Liver (tissue), 9 donors: ENCODE data around the gene MYH13. TPM values are rescaled to one million over a fixed set of nuclear protein-coding genes. Genes with fewer than 3 reads are reported as not detected.

ENCODE experiments used
- DNase-seq: peaks from one replicate; pipeline ENCODE4 v3.0.0-alpha.2; 2017; ENCODE audit warnings: low spot score
- H3K27ac ChIP-seq, 2 donors: one replicate each; pipeline ENCODE4 v1.7.0; 2013; ENCODE audit warnings: inconsistent platforms in 2 of 2, low read length in 2 of 2, control low read depth in 1 of 2, low read depth in 1 of 2, mild to moderate bottlenecking in 1 of 2
- H3K27me3 ChIP-seq, 4 donors: one replicate each; pipeline versions ENCODE4 v1.6.1 to v1.7.0; 2013; ENCODE audit warnings: low read length in 3 of 4, inconsistent platforms in 1 of 4, mild to moderate bottlenecking in 1 of 4, moderate library complexity in 1 of 4; ENCODE audit not compliant: control insufficient read depth in 4 of 4, insufficient read depth in 4 of 4
- H3K36me3 ChIP-seq, 4 donors: one replicate each; pipeline versions ENCODE4 v1.6.1 to v1.7.0; 2013; ENCODE audit warnings: low read length in 3 of 4, mild to moderate bottlenecking in 3 of 4, low read depth in 1 of 4, moderate library complexity in 1 of 4; ENCODE audit not compliant: control insufficient read depth in 4 of 4, insufficient read depth in 3 of 4
- H3K4me1 ChIP-seq, 4 donors: one replicate each; pipeline versions ENCODE4 v1.6.1 to v1.7.0; 2013; ENCODE audit warnings: low read length in 3 of 4, mild to moderate bottlenecking in 3 of 4, moderate library complexity in 1 of 4; ENCODE audit not compliant: control insufficient read depth in 4 of 4, insufficient read depth in 4 of 4
- H3K4me3 ChIP-seq, 3 donors: one replicate each; pipeline versions ENCODE4 v1.6.1 to v1.7.0; 2013; ENCODE audit warnings: low read length in 3 of 3, control low read depth in 1 of 3, low read depth in 1 of 3, mild to moderate bottlenecking in 1 of 3
- H3K9ac ChIP-seq, 2 donors: one replicate each; pipeline ENCODE4 v1.7.0; 2013; ENCODE audit warnings: low read length in 2 of 2, mild to moderate bottlenecking in 2 of 2, moderate library complexity in 2 of 2, control low read depth in 1 of 2, low read depth in 1 of 2
- H3K9me3 ChIP-seq, 4 donors: one replicate each; pipeline versions ENCODE4 v1.6.1 to v1.7.0; 2013; ENCODE audit warnings: low read length in 3 of 4; ENCODE audit not compliant: control insufficient read depth in 4 of 4
- ATF3 ChIP-seq: IDR thresholded peaks from 2 replicates; pipeline ENCODE4 v1.6.1; 2016; ENCODE audit warnings: antibody characterized with exemption
- CTCF ChIP-seq: fragments of 150-350 bp; IDR thresholded peaks from 2 replicates; pipeline ENCODE4 v1.5.1; 2017; ENCODE audit warnings: improper control_type of control experiment, low read depth, low read length; ENCODE audit not compliant: missing input control
- EGR1 ChIP-seq, 2 donors: IDR thresholded peaks; 2 replicates each; pipeline ENCODE4 v1.6.1; 2016 to 2018; ENCODE audit warnings: antibody characterized with exemption in 2 of 2, low read depth in 2 of 2
- FOXA1 ChIP-seq: IDR thresholded peaks from 2 replicates; pipeline ENCODE4 v1.6.1; 2016; ENCODE audit warnings: antibody characterized with exemption
- FOXA2 ChIP-seq: IDR thresholded peaks from 2 replicates; pipeline ENCODE4 v1.6.1; 2016; ENCODE audit warnings: antibody characterized with exemption
- GABPA ChIP-seq, 2 donors: IDR thresholded peaks in 1 of 2; conservative IDR thresholded peaks in 1 of 2; 2 replicates each; pipeline ENCODE4 v1.6.1; 2016; ENCODE audit warnings: antibody characterized with exemption in 2 of 2, mild to moderate bottlenecking in 1 of 2, moderate library complexity in 1 of 2
- HNF4A ChIP-seq, 2 donors: conservative IDR thresholded peaks; 2 replicates each; pipeline ENCODE4 v1.6.1; 2016; ENCODE audit warnings: antibody characterized with exemption in 2 of 2, mild to moderate bottlenecking in 2 of 2
- HNF4G ChIP-seq: IDR thresholded peaks from 2 replicates; pipeline ENCODE4 v1.6.1; 2016; ENCODE audit warnings: antibody characterized with exemption
- JUND ChIP-seq, 2 donors: IDR thresholded peaks; 2 replicates each; pipeline ENCODE4 v1.6.1; 2016; ENCODE audit warnings: antibody characterized with exemption in 2 of 2
- MAX ChIP-seq: IDR thresholded peaks from 2 replicates; pipeline ENCODE4 v1.6.1; 2016; ENCODE audit warnings: antibody characterized with exemption
- NR2F2 ChIP-seq: IDR thresholded peaks from 2 replicates; pipeline ENCODE4 v1.6.1; 2016; ENCODE audit warnings: antibody characterized with exemption
- RAD21 ChIP-seq, 2 donors: IDR thresholded peaks; 2 replicates each; pipeline ENCODE4 v1.6.1; 2016; ENCODE audit warnings: antibody characterized with exemption in 2 of 2, mild to moderate bottlenecking in 2 of 2
- REST ChIP-seq: IDR thresholded peaks from 2 replicates; pipeline ENCODE4 v1.6.1; 2016; ENCODE audit warnings: antibody characterized with exemption, mild to moderate bottlenecking
- SP1 ChIP-seq: IDR thresholded peaks from 2 replicates; pipeline ENCODE4 v1.6.1; 2018; ENCODE audit warnings: antibody characterized with exemption, mild to moderate bottlenecking
- TAF1 ChIP-seq: conservative IDR thresholded peaks from 2 replicates; pipeline ENCODE4 v1.6.1; 2016; ENCODE audit warnings: antibody characterized with exemption, mild to moderate bottlenecking
- YY1 ChIP-seq: IDR thresholded peaks from 2 replicates; pipeline ENCODE4 v1.6.1; 2016; ENCODE audit warnings: antibody characterized with exemption, mild to moderate bottlenecking
- ZBTB33 ChIP-seq: IDR thresholded peaks from 2 replicates; pipeline ENCODE4 v1.6.1; 2016; ENCODE audit warnings: antibody characterized with exemption
- WGBS: extraction: QIAGEN DNeasy Blood & Tissue Kit; methylation state at CpG from one replicate; pipeline ENCODE4 v1.1.7; 2013; 5-methylcytosine and 5-hydroxymethylcytosine counted together
- polyA plus RNA-seq, 2 donors: library from polyadenylated mRNA; stranded (reverse) in 1 of 2; unstranded in 1 of 2; fragments of 200-250 nt in 1 of 2; fragments of >200 nt in 1 of 2; fragmentation: Nextera tagmentation in 1 of 2; extraction: Ambion mirVana in 1 of 2; gene quantifications; one replicate each; pipeline versions ENCODE4 v1.2.1 to v1.2.3, GENCODE V29; 2013 to 2015
- total RNA-seq, 2 donors: library from RNA; depleted of rRNA; stranded (reverse); fragments of >200 nt; gene quantifications; one replicate each; pipeline ENCODE4 v1.2.3, GENCODE V29; 2014
- donor health status: healthy.
- donor health status: healthy.
- donor health status: healthy.
- donor health status: healthy.
- donor health status: healthy.

Gene MYH13
- total and polyA plus RNA-seq, 4 donors, result not detected

- Histone ChIP-seq H3K9me3 (no peaks in the 10 kb centered on the region), H3K4me1 (no peaks in the 10 kb centered on the region), H3K27me3 (no peaks in the 10 kb centered on the region), H3K27ac (no peak overlapping the region), H3K9ac (no peak overlapping the region), H3K4me3 (no peak overlapping the region), H3K36me3 (no peaks in the 10 kb centered on the region)
- no peak for DNase-seq
- TF ChIP-seq GABPA (IDR thresholded peaks at IDR 0.05 in 1 of 2, conservative IDR thresholded peaks at IDR 0.05 in 1 of 2) (no peak), REST (no peak), CTCF (no peak), RAD21 (IDR thresholded peaks at IDR 0.05) (no peak), JUND (IDR thresholded peaks at IDR 0.05) (no peak), YY1 (no peak), SP1 (no peak)
- 67% methylated on average over 3 of the region's 3 CpGs for WGBS
Observed at GRCh38 chr17:10261098-10261497, 111.7 kb downstream of the MYH13 start.

- DNase-seq, result no peak
- TF ChIP-seq NR2F2, result no peak
- TF ChIP-seq HNF4G, result no peak
- no peak for TF ChIP-seq ATF3
- TF ChIP-seq HNF4A (conservative IDR thresholded peaks at IDR 0.05), result no peak
- no peak for TF ChIP-seq GABPA (IDR thresholded peaks at IDR 0.05 in 1 of 2, conservative IDR thresholded peaks at IDR 0.05 in 1 of 2)
- TF ChIP-seq FOXA1, result no peak
- no peak for TF ChIP-seq ZBTB33
- TF ChIP-seq MAX, result no peak
- TF ChIP-seq FOXA2, result no peak
- TF ChIP-seq CTCF, result no peak
- TF ChIP-seq SP1, result no peak
- TF ChIP-seq JUND (IDR thresholded peaks at IDR 0.05), result no peak
- no peak for TF ChIP-seq TAF1
- no peak for TF ChIP-seq RAD21 (IDR thresholded peaks at IDR 0.05)
- TF ChIP-seq EGR1 (IDR thresholded peaks at IDR 0.05; ENCODE audit: low read depth in 2 of 2), result no peak
- Histone ChIP-seq H3K36me3 (no peaks in the 10 kb centered on the region), H3K9me3 (no peaks in the 10 kb centered on the region), H3K9ac (no peak overlapping the region), H3K27me3 (no peaks in the 10 kb centered on the region), H3K4me1 (no peaks in the 10 kb centered on the region), H3K27ac (no peak overlapping the region), H3K4me3 (no peak overlapping the region)
- 62% methylated on average over 11 of the region's 11 CpGs for WGBS
Observed at GRCh38 chr17:10251212-10251948, 121.4 kb downstream of the MYH13 start.
